GM18873 (cell line): Measurements from ENCODE around the gene CHCHD4.

ENCODE experiments used
- ATAC-seq: cut with Tn5 transposase; IDR thresholded peaks from one replicate; pipeline ENCODE4 v1.9.1; 2021; ENCODE audit warnings: mild to moderate bottlenecking, moderate library complexity, moderate number of reproducible peaks; ENCODE audit not compliant: unreplicated experiment, low FRiP score

The CHCHD4 gene

GRCh38 chr3:14124615-14125192, at the start of gene CHCHD4, which contains the start of gene TMEM43:
Gene CHCHD4, minus strand, starts transcription at chr3:14124870. Its CDS starts 194 bp downstream, at chr3:14124676.
Gene TMEM43, plus strand, starts transcription at chr3:14125052. Its CDS starts 142 bp downstream, at chr3:14125194.
- ATAC-seq, result peak; percentile 85

GRCh38 chr3:14172496-14172895, 47.8 kb upstream of the CHCHD4 start:
- no peak for ATAC-seq

GRCh38 chr3:14170531-14171159, 46.0 kb upstream of the CHCHD4 start:
- no peak for ATAC-seq

GRCh38 chr3:14169871-14170270, 45.2 kb upstream of the CHCHD4 start:
- no peak for ATAC-seq

- ATAC-seq, result no peak
These were observed 44.8 kb upstream of the CHCHD4 start for GRCh38 chr3:14169435-14169834.

GRCh38 chr3:14166877-14167603, 42.4 kb upstream of the CHCHD4 start:
- ATAC-seq, result no peak

- ATAC-seq, result no peak
These were observed 37.5 kb upstream of the CHCHD4 start for GRCh38 chr3:14162178-14162577.

- no peak for ATAC-seq
These were observed 36.6 kb upstream of the CHCHD4 start for GRCh38 chr3:14161282-14161681.

- no peak for ATAC-seq
These were observed 34.8 kb upstream of the CHCHD4 start for GRCh38 chr3:14159426-14159825.

GRCh38 chr3:14158370-14158769, 33.7 kb upstream of the CHCHD4 start:
- ATAC-seq, result no peak

- ATAC-seq, result no peak
These were observed 33.3 kb upstream of the CHCHD4 start for GRCh38 chr3:14157951-14158350.

- ATAC-seq, result no peak
These were observed 32.3 kb upstream of the CHCHD4 start for GRCh38 chr3:14156843-14157561.

- ATAC-seq, result no peak
These were observed 31.5 kb upstream of the CHCHD4 start for GRCh38 chr3:14156201-14156600.

- ATAC-seq, result no peak
These were observed 30.3 kb upstream of the CHCHD4 start for GRCh38 chr3:14154895-14155440.

- no peak for ATAC-seq
These were observed 29.6 kb upstream of the CHCHD4 start for GRCh38 chr3:14154276-14154675.

GRCh38 chr3:14153663-14154062, 29.0 kb upstream of the CHCHD4 start:
- no peak for ATAC-seq

GRCh38 chr3:14152963-14153355, 28.3 kb upstream of the CHCHD4 start:
- no peak for ATAC-seq

GRCh38 chr3:14152233-14152962, 27.7 kb upstream of the CHCHD4 start:
- ATAC-seq, result no peak

GRCh38 chr3:14151471-14152083, 26.9 kb upstream of the CHCHD4 start:
- no peak for ATAC-seq
